GM23248 (cell line): Measurements from ENCODE around the gene C11orf71. TPM values are rescaled to one million over a fixed set of nuclear protein-coding genes. Genes with fewer than 3 reads are reported as not detected.

Experiments
- DNase-seq: peaks from one replicate; pipeline ENCODE4 v3.0.0-alpha.2; 2015
- H2AFZ ChIP-seq: fragments of 200-600 bp; sonication (generic); 2 replicates; pipeline ENCODE4 v1.6.1; 2016; ENCODE audit warnings: antibody characterized with exemption
- H3F3A ChIP-seq: fragments of 200-600 bp; sonication (generic); 2 replicates; pipeline ENCODE4 v1.6.1; 2016; ENCODE audit warnings: mild to moderate bottlenecking, antibody characterized with exemption, mixed run types; ENCODE audit not compliant: insufficient read depth
- H3K27ac ChIP-seq: fragments of 200-600 bp; sonication (generic); 2 replicates; pipeline ENCODE4 v1.5.1; 2016; ENCODE audit warnings: mild to moderate bottlenecking
- H3K27me3 ChIP-seq: fragments of 200-600 bp; sonication (generic); replicated peaks from 2 replicates; pipeline ENCODE4 v1.6.1; 2016; ENCODE audit warnings: mild to moderate bottlenecking; ENCODE audit not compliant: insufficient read depth
- H3K36me3 ChIP-seq: fragments of 200-600 bp; sonication (generic); 2 replicates; pipeline ENCODE4 v1.6.1; 2016; ENCODE audit warnings: low read depth, mild to moderate bottlenecking
- H3K4me1 ChIP-seq: fragments of 200-600 bp; sonication (generic); 2 replicates; pipeline ENCODE4 v1.6.1; 2016; ENCODE audit warnings: mild to moderate bottlenecking; ENCODE audit not compliant: insufficient read depth
- H3K4me2 ChIP-seq: fragments of 200-600 bp; sonication (generic); one replicate; pipeline ENCODE4 v1.6.1; 2016; ENCODE audit warnings: mild to moderate bottlenecking; ENCODE audit not compliant: unreplicated experiment
- H3K4me3 ChIP-seq: fragments of 200-600 bp; sonication (generic); 2 replicates; pipeline ENCODE4 v1.5.1; 2016; ENCODE audit warnings: mild to moderate bottlenecking
- H3K79me2 ChIP-seq: fragments of 200-600 bp; sonication (generic); 2 replicates; pipeline ENCODE4 v1.6.1; 2016; ENCODE audit warnings: mild to moderate bottlenecking; ENCODE audit not compliant: insufficient read depth
- H3K9ac ChIP-seq: fragments of 200-600 bp; sonication (generic); 2 replicates; pipeline ENCODE4 v1.6.1; 2016; ENCODE audit warnings: mild to moderate bottlenecking
- H3K9me2 ChIP-seq: fragments of 200-600 bp; sonication (generic); 2 replicates; pipeline ENCODE4 v1.6.1; 2016; ENCODE audit warnings: mixed run types, mild to moderate bottlenecking, moderate library complexity; ENCODE audit not compliant: insufficient read depth
- H3K9me3 ChIP-seq: fragments of 200-600 bp; sonication (generic); one replicate; pipeline ENCODE4 v1.6.1; 2017; ENCODE audit warnings: low read depth
- H4K20me1 ChIP-seq: fragments of 200-600 bp; sonication (generic); 2 replicates; pipeline ENCODE4 v1.6.0; 2016; ENCODE audit not compliant: insufficient read depth
- EZH2 ChIP-seq: fragments of 200-600 bp; sonication (generic); IDR thresholded peaks from 2 replicates; pipeline ENCODE4 v1.6.1; 2018; ENCODE audit warnings: antibody characterized with exemption, mild to moderate bottlenecking; ENCODE audit not compliant: insufficient read depth, poor library complexity, severe bottlenecking
- EZH2phosphoT487 ChIP-seq: fragments of 200-600 bp; sonication (generic); IDR thresholded peaks from 2 replicates; pipeline ENCODE4 v1.6.1; 2018; ENCODE audit warnings: antibody characterized with exemption, moderate library complexity, mild to moderate bottlenecking, low read depth; ENCODE audit not compliant: insufficient read depth
- WGBS, 2 experiments: methylation state at CpG; one replicate each; pipeline ENCODE4 v1.1.6; 2015 to 2017; ENCODE audit warnings: low lambda C conversion rate in 2 of 2, low coverage in 1 of 2; ENCODE audit errors: missing lambda C conversion rate in 2 of 2; 5-methylcytosine and 5-hydroxymethylcytosine counted together
- in situ Hi-C: fragments of 300-500 bp; cut with MboI; formaldehyde crosslinking; loops from 2 replicates; pipeline ENCODE4 v1.15.0; 2020
- polyA plus RNA-seq: library from polyadenylated mRNA; unstranded; fragments of >200 nt; fragmentation: Nextera tagmentation; extraction: Ambion mirVana; gene quantifications from 2 replicates; pipeline ENCODE4 v1.2.1, GENCODE V29; 2016
- total RNA-seq: library from RNA; depleted of rRNA; stranded (reverse); fragments of >200 nt; shearing (Covaris generic); gene quantifications from 2 replicates; pipeline ENCODE4 v1.2.3, GENCODE V29; 2014

The C11orf71 gene
- total and polyA plus RNA-seq, 2 experiments from 2014 or later = 1.8 to 4.8 TPM

DNA sequence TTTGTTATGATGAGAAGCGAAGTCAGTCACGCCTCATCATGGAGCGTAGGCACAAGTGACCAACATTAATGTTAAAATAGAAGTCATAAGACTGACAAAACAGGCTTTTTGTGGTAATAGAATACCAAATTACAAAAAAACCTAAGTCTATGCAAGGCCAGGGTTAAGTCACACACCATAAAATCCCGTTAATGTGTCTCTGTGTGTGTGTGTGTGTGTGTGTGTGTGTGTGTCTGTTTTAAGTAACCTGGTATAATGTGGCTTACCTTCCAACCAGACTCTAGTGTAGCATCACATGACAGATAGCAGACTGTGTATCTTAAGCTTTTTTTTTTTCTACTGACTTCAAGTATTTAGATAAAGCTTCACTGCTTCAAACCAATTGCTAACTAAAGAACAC is 38.0 kb downstream of the C11orf71 start:
- peaks cover 33% of the 10 kb centered on the region for H3K4me1 ChIP-seq
- H2AFZ ChIP-seq = no peak overlapping the region
- no peak overlapping the region for H3K4me2 ChIP-seq
- no peak for DNase-seq
- H3K9me3 ChIP-seq = no peaks in the 10 kb centered on the region
- 82 to 86% methylated on average over 4 of the region's 4 CpGs for WGBS, 2 experiments
- peaks cover 12% of the 10 kb centered on the region for H3F3A ChIP-seq
- no peaks in the 10 kb centered on the region for H3K36me3 ChIP-seq
- H3K4me3 ChIP-seq = no peak overlapping the region
- no peaks in the 10 kb centered on the region for H3K79me2 ChIP-seq
- in situ Hi-C loops = no loop called here
- TF ChIP-seq EZH2 (no peak), EZH2phosphoT487 (no peak)
- no peak overlapping the region for H3K9ac ChIP-seq
- no peaks in the 10 kb centered on the region for H3K9me2 ChIP-seq
- no peaks in the 10 kb centered on the region for H4K20me1 ChIP-seq
- no peak overlapping the region for H3K27ac ChIP-seq
- no peaks in the 10 kb centered on the region for H3K27me3 ChIP-seq

DNA sequence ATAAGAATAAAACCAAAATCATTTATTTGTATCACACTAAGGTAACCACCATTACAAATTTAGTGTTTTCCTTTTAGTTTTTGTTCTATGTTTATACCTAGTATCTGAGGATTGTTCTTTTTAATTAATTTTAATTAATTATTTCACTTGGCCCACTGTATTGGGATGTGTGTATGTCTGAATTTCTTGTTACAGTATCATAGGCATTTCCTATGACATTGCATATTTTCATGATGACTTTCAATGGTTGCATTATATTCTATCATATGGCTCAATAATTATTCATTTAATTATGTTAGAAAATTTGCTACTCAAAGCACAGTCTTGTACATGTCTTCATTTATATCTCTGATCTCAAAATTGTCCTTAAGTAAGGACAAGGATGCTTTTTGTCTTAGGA is 41.0 kb downstream of the C11orf71 start:
- H3K9ac ChIP-seq = peak overlapping the region; percentile 26; the same call in 1 of the 2 replicates
- peaks cover 19% of the 10 kb centered on the region for H3K4me1 ChIP-seq
- H3K4me3 ChIP-seq = 0 out of 2 replicates have a peak overlapping the region, but pooled peaks have one; percentile 2
- H3F3A ChIP-seq = no peaks in the 10 kb centered on the region
- H3K36me3 ChIP-seq = no peaks in the 10 kb centered on the region
- no peaks in the 10 kb centered on the region for H3K9me2 ChIP-seq
- peak overlapping the region; percentile 49 for H3K4me2 ChIP-seq
- no peak for TF ChIP-seq EZH2
- TF ChIP-seq EZH2phosphoT487 = no peak
- no peaks in the 10 kb centered on the region for H3K27me3 ChIP-seq
- no peaks in the 10 kb centered on the region for H3K9me3 ChIP-seq
- no peaks in the 10 kb centered on the region for H3K79me2 ChIP-seq
- peak; percentile 56 for DNase-seq
- H4K20me1 ChIP-seq = no peaks in the 10 kb centered on the region
- peak overlapping the region; percentile 57 for H3K27ac ChIP-seq
- peak overlapping the region; percentile 32 for H2AFZ ChIP-seq
- in situ Hi-C loops = no loop called here

DNA sequence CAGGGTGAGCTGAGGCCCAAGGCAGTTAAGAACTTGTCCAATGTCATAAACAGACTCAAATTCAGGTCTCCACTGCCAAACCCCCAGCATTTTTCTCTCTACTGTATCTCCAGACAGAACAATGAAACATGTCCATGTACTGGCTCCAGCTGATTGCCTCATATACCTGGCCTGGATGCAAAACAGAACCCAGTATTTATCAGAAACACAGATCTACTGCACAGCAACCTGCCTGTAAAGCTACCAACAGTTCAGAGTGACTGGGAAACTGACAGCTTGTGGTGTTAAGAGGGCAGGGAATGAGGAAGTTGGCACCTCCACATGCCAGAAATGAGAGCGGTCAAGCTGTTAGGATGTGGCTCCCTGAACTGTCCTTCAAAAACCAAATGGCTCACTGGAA is 41.6 kb downstream of the C11orf71 start:
- no peaks in the 10 kb centered on the region for H3K9me3 ChIP-seq
- H3K4me3 ChIP-seq = no peak overlapping the region
- no peaks in the 10 kb centered on the region for H3K9me2 ChIP-seq
- peak overlapping the region; percentile 57 for H3K27ac ChIP-seq
- 0 out of 2 replicates have a peak overlapping the region, but pooled peaks have one; percentile 26 for H3K9ac ChIP-seq
- no peaks in the 10 kb centered on the region for H3K36me3 ChIP-seq
- no peaks in the 10 kb centered on the region for H4K20me1 ChIP-seq
- no peaks in the 10 kb centered on the region for H3K79me2 ChIP-seq
- no peak for TF ChIP-seq EZH2
- no peak for TF ChIP-seq EZH2phosphoT487
- peaks cover 23% of the 10 kb centered on the region for H3K4me1 ChIP-seq
- in situ Hi-C loops = no loop called here
- H3K4me2 ChIP-seq = peak overlapping the region; percentile 49
- H3F3A ChIP-seq = 0 out of 2 replicates have a peak, but pooled peaks cover 5% of the 10 kb centered on the region
- no peaks in the 10 kb centered on the region for H3K27me3 ChIP-seq
- H2AFZ ChIP-seq = peak overlapping the region; percentile 65
- WGBS, 2 experiments = 61 to 79% methylated on average over 1 of the region's 1 CpG
- peak; percentile 14 for DNase-seq

DNA sequence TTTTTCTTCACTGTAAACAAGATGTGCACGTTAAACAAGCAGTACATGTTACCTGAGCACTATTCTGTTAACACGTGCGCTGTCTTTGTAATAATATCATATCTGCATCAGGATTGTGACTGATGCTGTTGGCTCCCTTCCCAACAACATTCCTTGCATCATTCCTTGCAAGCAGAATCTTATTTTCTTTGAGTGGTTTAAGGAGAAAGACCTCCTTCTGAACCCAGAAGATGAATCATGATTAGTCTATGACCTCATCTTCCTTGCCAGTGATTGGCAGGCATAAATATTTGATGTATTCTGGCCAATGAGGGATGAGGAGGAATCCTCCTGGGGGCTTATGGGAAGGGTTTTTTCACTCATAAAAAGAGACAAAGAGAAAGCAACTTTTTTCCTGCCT is 46.2 kb downstream of the C11orf71 start:
- H3K4me2 ChIP-seq = no peak overlapping the region
- H3K27ac ChIP-seq = no peak overlapping the region
- 83 to 86% methylated on average over 3 of the region's 3 CpGs for WGBS, 2 experiments
- H3K4me3 ChIP-seq = no peak overlapping the region
- H3F3A ChIP-seq = 0 out of 2 replicates have a peak, but pooled peaks cover 10% of the 10 kb centered on the region
- H3K79me2 ChIP-seq = no peaks in the 10 kb centered on the region
- H3K4me1 ChIP-seq = peaks cover 12% of the 10 kb centered on the region
- no peak overlapping the region for H3K9ac ChIP-seq
- H3K27me3 ChIP-seq = no peaks in the 10 kb centered on the region
- DNase-seq = peak; percentile 62
- H3K9me3 ChIP-seq = no peaks in the 10 kb centered on the region
- no peaks in the 10 kb centered on the region for H3K36me3 ChIP-seq
- TF ChIP-seq EZH2 (no peak), EZH2phosphoT487 (no peak)
- in situ Hi-C loops = no loop called here
- H2AFZ ChIP-seq = no peak overlapping the region
- no peaks in the 10 kb centered on the region for H3K9me2 ChIP-seq
- H4K20me1 ChIP-seq = peaks cover 4% of the 10 kb centered on the region; the same call in 1 of the 2 replicates

DNA sequence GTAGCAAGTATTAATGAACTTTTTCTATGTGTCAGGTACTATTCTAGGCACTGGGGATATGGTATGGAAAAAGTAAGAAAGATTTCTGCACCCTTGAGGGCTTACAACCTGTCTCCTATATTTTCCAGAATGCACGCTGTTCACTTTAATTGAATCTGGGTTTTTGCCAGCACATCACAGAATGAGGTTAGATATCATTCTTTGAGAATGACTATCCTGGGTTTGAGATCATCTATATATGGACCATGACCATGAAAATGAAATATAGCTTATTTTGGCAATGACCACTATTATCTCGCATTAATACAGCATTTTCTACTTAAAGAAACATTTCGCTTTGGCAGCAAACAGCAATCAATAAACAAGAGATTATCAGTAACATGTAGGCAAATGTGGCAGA is 46.9 kb downstream of the C11orf71 start:
- in situ Hi-C loops = no loop called here
- Histone ChIP-seq H3K9me3 (no peaks in the 10 kb centered on the region), H3K27me3 (no peaks in the 10 kb centered on the region), H3K79me2 (no peaks in the 10 kb centered on the region), H3K27ac (no peak overlapping the region), H4K20me1 (peaks cover 4% of the 10 kb centered on the region; the same call in 1 of the 2 replicates), H3K4me1 (peaks cover 6% of the 10 kb centered on the region), H2AFZ (no peak overlapping the region), H3F3A (0 out of 2 replicates have a peak, but pooled peaks cover 10% of the 10 kb centered on the region), H3K4me3 (no peak overlapping the region), H3K4me2 (no peak overlapping the region), H3K36me3 (no peaks in the 10 kb centered on the region), H3K9me2 (no peaks in the 10 kb centered on the region), H3K9ac (no peak overlapping the region)
- no peak for DNase-seq
- WGBS, 2 experiments = 93 to 97% methylated on average over 3 of the region's 3 CpGs
- TF ChIP-seq EZH2phosphoT487 = no peak
- no peak for TF ChIP-seq EZH2
